ENCODE results near the gene EPHB2. TPM values are rescaled to one million over a fixed set of nuclear protein-coding genes. Genes with fewer than 3 reads are reported as not detected.
A peak's percentile ranks its signal among the peaks of the same experiment; 100 is the strongest.

The EPHB2 gene
- total RNA-seq, 6 experiments from 2014 or later, result 13.1 to 36.4 (median 30.9) TPM

- H3K4me1 Mint-ChIP-seq (ENCODE audit: low read depth), result peaks cover 20% of the 10 kb centered on the region
These were observed 172.8 kb downstream of the EPHB2 start for GRCh38 chr1:22883406-22883805.

GRCh38 chr1:22884806-22885530 is 174.3 kb downstream of the EPHB2 start:
- H3K27ac Mint-ChIP-seq, result no peak overlapping the region
- H3K4me3 Mint-ChIP-seq, result no peak overlapping the region
- TF ChIP-seq CTCF (IDR thresholded peaks at IDR 0.05), result no peak

More at GRCh38 chr1:22883406-22883805, 172.8 kb downstream of the EPHB2 start:
- Mint-ChIP-seq H3K4me3 (no peak overlapping the region), H3K9me3 (no peaks in the 10 kb centered on the region), H3K27ac (no peak overlapping the region), H3K27me3 (ENCODE audit: insufficient read depth) (peaks cover 1% of the 10 kb centered on the region; the same call in 1 of the 2 replicates), H3K36me3 (ENCODE audit: low read depth) (no peaks in the 10 kb centered on the region)
- no peak for TF ChIP-seq CTCF (IDR thresholded peaks at IDR 0.05)
- DNase-seq, result no peak

GRCh38 chr1:22886211-22886610 is 175.6 kb downstream of the EPHB2 start:
- Mint-ChIP-seq H3K27ac (no peak overlapping the region), H3K27me3 (ENCODE audit: insufficient read depth) (peaks cover 1% of the 10 kb centered on the region; the same call in 1 of the 2 replicates), H3K4me1 (ENCODE audit: low read depth) (peaks cover 21% of the 10 kb centered on the region), H3K9me3 (no peaks in the 10 kb centered on the region), H3K4me3 (no peak overlapping the region), H3K36me3 (ENCODE audit: low read depth) (no peaks in the 10 kb centered on the region)
- DNase-seq, result peak; percentile 32
- TF ChIP-seq CTCF (IDR thresholded peaks at IDR 0.05), result no peak

More at GRCh38 chr1:22884806-22885530, 174.3 kb downstream of the EPHB2 start:
- peaks cover 26% of the 10 kb centered on the region for H3K4me1 Mint-ChIP-seq (ENCODE audit: low read depth)
- H3K9me3 Mint-ChIP-seq, result no peaks in the 10 kb centered on the region
- peaks cover 1% of the 10 kb centered on the region; the same call in 1 of the 2 replicates for H3K27me3 Mint-ChIP-seq (ENCODE audit: insufficient read depth)
- no peaks in the 10 kb centered on the region for H3K36me3 Mint-ChIP-seq (ENCODE audit: low read depth)
- no peak for DNase-seq

GRCh38 chr1:22887491-22887890 is 176.9 kb downstream of the EPHB2 start:
- DNase-seq, result no peak
- Mint-ChIP-seq H3K27ac (no peak overlapping the region), H3K9me3 (no peaks in the 10 kb centered on the region), H3K27me3 (ENCODE audit: insufficient read depth) (peaks cover 3% of the 10 kb centered on the region), H3K4me1 (ENCODE audit: low read depth) (peaks cover 21% of the 10 kb centered on the region), H3K4me3 (no peak overlapping the region), H3K36me3 (ENCODE audit: low read depth) (no peaks in the 10 kb centered on the region)
- no peak for TF ChIP-seq CTCF (IDR thresholded peaks at IDR 0.05)

GRCh38 chr1:22888320-22889075 is 177.9 kb downstream of the EPHB2 start:
- no peak for TF ChIP-seq CTCF (IDR thresholded peaks at IDR 0.05)
- Mint-ChIP-seq H3K4me1 (ENCODE audit: low read depth) (peaks cover 21% of the 10 kb centered on the region), H3K4me3 (no peak overlapping the region), H3K27me3 (ENCODE audit: insufficient read depth) (peaks cover 3% of the 10 kb centered on the region), H3K9me3 (no peaks in the 10 kb centered on the region), H3K36me3 (ENCODE audit: low read depth) (peaks cover 8% of the 10 kb centered on the region; the same call in 1 of the 2 replicates), H3K27ac (peak overlapping the region; percentile 39)
- DNase-seq, result no peak
